Midbrain (tissue), 1 donor: ENCODE results near the gene NGB.
"Not testable (repeated sequence)": the region's sequence is repeated elsewhere in the genome, so short reads cannot be mapped to it uniquely, and the experiment has no call there.

Experiments used
- DNase-seq: peaks from one replicate; lab custom pipeline; 2025; lab: John Stamatoyannopoulos, UW

Gene NGB, protein sequence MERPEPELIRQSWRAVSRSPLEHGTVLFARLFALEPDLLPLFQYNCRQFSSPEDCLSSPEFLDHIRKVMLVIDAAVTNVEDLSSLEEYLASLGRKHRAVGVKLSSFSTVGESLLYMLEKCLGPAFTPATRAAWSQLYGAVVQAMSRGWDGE

DNA sequence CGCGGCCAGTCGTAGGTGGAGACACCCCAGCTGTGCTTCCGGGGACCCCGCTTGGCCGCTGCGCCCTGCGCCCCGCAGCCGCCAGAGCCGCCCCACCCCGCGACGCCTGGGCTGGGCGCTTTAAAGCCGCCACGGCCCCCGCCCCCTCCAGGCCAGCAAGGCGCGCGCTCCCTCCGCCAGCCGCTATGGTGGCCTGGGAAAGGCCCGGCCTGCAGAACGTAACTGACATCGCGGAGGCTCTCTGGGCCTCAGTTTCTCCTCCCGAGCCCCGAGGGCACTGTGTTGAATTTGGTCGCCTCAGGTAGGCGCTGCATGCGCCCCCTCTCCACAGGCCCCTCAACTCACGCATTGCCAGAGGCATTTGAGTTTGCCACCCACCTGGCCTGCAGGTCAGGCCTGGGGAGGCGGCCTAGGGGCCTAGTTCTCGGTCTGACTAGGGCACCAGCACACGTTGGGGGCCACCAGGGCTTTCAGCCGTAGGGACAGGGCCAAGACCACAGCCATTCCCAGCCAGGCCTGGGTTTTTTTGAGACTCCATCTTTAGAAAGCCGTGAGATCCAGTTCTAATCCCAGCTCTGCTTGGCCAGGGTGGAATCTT, at the start of gene NGB:
NGB (minus strand) TSS at position 94 of the 598 bp plus-strand sequence. CDS start 269 bp downstream, outside the sequence.
- no peak for DNase-seq

DNA sequence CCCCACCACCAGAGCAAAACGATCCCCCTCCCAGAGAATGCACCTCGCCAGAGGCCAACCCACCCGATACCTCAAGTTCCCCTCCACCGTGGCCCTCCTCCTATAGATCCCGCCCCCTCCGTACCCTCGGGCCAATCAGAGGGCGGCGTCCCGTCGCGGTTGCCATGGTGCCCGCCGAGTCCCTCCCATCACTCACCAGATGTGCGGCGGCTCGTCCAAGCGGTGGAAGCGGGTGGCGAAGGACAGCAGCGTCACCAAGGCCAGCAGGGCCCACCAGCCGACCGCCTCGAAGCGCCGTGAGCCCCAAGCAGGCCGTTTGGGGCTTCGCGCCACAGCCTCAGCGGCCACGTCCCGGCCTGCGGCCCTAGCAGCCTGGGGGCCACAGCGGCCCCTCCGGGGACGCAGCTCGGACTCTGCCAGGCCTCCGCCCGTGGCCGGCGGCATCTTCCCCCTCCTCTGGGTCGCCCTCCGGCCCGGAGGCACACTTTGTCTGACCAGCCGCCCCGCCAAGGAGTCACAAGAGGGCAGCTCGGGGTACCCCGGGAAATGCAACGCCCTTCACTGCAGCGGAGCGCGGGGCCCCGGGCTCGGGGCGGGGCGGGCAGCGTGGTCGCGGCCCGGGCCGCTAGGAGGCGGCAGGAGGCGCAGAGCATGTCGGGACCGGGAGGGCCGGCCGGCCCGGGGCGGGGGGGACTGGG, 49.4 kb upstream of the NGB start, which contains the start of gene POMT2:
POMT2 (minus strand) TSS at position 646 of the 698 bp plus-strand sequence; CDS start at position 444, 202 bp downstream.
- peak; percentile 92 for DNase-seq

DNA sequence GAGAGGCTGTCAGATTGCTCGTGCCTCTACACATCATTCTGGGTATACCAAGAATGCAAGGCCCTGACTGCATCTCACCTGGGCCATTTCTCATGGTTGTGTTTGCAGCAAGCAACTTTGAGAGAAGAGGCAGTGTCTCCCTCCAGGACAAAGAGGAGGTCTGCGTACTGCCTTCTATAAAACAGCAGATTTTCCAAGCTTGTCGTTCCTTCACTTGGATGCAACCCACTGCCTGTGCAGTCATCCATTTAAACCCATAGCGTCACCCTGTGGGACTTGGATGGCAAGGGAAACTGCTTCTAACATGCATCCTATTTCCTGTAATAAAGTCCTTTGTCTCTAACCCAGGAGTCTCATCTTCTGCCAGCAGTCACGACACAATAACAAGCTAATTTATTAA, 48.4 kb upstream of the NGB start:
- peak; percentile 19 for DNase-seq

DNA sequence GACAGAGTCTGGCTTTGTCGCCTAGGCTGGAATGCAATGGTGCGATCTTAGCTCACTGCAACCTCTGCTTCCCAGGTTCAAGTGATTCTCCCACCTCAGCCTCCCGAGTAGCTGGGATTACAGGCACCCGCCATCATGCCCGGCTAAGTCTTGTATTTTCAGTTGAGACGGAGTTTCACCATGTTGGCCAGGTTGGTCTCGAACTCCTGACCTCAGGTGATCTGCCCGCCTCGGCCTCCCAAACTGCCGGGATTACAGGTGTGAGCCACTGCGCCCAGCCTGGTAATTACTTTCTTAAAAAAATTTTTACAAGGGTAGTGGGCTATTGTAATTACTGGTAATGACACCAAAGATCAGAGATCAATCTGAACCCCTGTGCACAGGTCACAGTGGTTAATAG, 47.8 kb upstream of the NGB start:
- DNase-seq = not testable (repeated sequence)

DNA sequence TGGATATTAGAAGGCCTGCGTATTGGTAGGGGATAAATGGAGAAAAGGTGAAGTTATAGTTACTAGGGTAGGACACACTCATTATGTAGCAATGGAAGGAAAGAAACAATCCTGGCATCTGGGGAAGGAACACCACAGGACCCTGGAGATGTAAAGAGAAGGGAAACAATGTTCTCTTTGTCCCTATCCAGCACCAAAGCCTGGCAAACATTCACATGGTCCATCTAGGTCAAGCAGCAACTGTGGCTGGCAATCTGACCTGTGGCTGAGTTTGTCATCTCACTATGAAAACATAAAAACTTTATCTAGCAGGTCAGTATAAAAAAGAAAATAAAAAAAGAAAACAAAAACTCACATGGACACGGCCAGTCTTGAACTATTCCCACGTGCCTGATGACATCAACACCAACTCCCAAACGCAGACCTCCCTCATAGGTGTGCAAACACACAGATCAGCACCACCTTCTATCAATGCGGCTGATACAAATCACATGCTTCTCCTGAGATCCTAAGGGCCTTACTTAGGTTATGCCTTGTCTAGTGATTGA, 47.1 kb upstream of the NGB start:
- peak; percentile 60 for DNase-seq

DNA sequence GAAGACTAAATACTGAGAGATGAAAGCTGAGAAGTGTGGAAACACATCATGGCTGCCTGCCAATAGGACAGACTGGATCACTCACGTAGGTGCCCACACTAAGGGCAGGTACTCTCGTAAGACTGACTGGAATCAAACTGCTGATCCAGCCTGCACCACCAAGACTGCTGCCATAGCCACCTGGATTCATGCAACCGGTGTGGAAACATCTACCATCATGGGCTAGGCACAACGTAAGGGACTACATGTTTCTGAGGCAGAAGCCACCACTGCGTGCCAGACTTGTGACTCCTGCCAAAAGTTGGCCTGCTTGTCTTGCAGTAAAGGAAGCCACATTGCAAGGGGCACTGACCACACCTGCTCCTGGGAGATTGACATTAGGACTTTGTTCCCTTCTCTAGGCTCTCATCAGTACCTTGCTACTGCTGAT, 45.9 kb upstream of the NGB start:
- no peak for DNase-seq

DNA sequence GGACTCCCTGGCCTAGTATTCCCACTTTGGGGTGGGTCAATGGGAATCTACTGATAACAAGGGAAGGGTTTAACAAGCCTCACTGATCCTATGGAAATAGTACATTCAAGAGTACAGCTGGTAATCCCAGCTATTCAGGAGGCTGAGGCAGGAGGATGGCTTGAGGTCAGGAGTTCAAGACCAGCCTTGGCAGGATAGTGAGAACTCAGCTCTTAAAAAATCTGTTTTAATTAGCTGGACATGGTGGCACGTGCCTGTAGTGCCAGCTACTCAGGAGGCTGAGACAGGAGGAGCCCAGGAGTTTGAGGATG, 45.1 kb upstream of the NGB start:
- no peak for DNase-seq

DNA sequence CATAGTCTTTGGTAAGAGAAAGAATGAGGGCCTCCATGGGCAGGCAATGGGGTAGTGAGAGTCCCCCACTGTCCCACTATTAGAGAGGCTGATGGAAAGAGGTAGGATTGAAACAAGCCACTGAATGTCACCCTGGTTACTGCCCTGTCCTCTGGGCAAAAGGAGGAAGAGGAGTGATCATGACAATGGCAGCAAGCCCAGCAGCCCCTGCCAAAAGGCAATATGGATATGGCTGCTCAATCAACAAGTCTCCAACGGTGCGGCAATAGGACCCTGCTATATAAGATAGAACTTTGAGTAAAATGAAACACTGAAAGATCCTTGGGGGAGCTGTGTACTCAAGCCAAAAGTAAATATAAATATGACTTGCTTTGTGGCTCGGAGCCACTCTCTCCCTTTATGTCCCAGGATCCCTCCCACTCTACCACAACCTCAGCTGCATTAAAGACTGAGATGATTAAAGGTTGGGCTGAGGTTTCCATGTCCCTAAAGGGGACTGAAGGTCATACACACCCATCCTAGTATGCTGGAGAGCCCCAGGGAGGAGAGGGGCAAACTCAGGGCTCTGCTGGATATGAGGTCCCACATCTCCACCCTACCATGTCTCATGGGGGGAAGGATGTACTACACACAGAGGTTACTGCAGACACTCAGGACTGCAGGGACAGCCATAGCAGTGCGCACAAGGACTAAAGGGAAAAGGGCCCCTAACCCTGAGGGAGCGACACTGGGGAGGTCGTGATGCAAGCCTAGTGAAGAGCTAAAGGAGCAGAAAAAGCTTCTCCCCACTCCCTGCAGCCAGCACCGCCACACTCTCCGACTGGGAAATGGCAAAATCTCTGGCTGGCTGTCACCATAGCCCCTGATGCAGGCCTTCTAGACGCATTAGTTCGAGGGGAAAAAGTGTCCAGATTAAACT, 43.8 kb upstream of the NGB start:
- DNase-seq = peak; percentile 40

DNA sequence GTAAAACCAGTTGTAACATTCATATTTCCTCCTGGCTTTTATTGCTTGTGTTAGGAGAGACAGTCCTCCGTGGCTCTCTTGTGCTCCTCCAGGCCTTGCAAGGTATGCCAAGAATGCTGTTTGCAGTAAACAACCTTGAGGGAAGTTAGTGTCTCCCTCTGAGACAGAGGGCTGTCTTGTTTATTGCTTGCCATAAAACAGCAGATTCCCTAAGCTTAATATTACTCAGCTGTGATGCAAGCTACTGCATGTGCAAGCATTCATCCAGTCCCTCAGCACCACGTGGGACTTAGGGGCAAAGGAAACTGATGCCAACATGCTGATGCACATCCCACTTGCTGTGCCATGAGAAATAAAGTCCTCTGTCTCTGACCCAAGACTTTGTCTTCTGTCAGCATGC, 43.0 kb upstream of the NGB start:
- peak; percentile 43 for DNase-seq

DNA sequence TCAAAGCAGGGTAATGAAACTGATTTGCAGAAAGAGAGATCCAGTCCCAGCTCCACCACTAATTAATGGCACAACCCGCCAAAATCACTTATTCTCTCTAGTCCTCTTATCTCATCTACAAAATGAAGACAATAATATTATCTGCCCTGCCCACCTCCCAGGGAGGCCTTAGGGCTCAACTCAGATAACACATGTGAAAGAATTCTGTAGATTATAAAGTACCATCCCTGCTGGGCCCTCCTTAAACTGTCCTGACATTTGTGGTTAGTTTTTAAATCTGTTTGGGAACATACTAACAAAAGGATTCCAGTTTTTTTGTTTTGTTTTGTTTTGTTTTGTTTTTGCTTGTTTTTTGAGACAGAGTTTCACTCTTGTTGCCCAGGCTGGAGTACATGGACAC, 42.4 kb upstream of the NGB start:
- no peak for DNase-seq

DNA sequence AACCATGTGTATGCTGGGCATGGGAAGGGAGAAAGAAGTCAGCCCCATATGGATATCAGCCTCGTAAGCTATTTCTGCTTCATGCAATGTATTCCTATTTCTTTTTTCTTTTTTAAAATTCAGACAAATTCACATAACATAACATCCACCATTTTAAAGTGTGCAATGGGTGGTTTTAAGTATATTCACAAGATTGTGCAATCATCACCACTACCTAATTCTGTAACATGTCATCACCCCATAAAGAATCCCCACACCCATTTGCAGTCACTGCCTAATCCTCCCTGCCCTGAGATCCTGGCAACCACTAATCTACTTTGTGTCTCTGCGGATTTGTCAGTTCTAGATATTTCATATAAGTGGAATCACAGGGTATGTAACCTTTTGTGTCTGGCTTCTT, 40.2 kb upstream of the NGB start:
- no peak for DNase-seq

DNA sequence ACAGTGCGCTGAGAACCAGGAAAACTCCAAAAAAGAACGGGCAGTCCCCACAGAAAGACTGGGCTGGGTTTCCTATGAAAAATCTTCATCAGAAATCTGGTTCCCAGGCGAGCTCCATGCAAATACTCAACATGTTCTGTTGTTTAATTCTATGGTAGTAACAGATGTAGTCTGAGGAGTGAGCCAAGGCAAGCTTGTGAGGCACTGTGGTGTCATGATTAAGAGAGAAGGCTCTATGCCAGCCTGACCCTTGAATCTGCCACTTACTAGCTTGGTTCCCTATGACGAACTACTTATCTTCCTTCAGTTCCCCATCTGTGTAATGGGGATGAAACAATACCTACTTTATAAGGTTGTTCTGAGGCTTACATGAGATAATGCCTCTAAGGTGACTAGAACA, 39.0 kb upstream of the NGB start:
- no peak for DNase-seq

DNA sequence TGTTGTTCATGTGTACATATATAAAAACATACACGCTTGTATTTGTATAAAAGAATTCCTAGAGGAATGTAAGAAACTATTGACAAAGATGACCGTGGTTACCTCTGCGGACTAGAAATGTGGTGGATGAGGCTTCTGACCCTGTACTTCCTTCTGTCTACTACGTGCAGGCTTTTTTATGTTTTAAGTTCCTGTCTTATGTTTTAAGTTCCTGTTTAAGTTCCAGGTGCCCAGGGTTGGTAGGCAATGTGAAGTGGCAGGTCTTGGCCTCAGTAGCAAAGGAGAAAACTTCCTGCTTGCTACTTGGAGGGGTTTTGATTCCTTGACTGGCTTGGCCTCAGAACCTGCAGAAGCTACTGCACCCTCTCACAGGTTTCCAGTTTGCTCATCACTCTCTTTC, 38.1 kb upstream of the NGB start:
- no peak for DNase-seq

DNA sequence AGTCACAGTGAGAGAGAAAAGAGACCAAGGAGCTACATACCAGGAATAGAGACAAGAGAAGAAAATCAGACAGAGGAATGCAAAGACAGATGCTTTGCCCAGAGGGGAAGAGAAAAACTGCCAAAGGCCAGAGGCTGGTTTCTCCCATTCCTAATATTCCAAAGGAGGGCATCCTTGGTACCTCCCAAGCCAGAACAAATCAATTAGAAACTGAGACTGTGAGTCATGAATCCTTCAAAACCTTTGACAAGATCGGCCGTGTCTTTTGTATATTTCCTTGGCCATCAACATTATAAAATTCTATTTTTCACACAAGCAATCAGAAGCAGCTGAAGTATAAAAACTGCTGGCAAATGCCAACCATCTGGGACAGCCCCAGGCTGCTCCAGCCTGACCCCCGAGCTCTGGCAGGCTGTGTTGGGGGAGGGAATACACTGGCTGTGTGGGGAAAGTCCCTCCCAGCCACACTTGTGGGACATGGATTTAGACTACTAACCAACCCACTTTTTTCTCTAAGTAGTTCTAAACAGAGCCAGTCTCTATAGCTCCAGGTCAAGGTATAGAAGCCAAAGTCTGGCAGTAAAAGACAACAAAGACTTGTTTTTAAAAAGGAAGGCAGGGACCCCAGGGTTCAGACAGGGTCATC, 36.0 kb upstream of the NGB start:
- peak; percentile 79 for DNase-seq

DNA sequence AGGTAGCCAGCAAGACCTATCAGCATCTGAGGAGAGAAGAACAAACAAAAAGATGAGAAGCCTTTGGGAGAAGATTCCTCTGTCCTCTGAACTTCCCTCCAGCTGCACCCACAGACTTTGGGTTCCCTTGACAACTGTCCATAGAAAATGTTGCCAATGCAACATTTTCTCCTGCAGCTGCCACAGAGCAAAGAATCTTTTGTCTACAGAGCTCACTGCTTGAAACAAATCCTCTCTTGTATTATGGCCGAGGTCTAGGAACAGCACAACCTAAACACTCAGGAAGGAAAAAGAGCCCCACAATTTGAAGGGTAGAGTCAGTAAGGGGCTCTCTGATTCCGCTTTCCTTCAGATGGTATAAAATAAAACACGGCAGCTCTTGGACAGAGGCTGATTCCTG, 35.4 kb upstream of the NGB start:
- DNase-seq = peak; percentile 87

DNA sequence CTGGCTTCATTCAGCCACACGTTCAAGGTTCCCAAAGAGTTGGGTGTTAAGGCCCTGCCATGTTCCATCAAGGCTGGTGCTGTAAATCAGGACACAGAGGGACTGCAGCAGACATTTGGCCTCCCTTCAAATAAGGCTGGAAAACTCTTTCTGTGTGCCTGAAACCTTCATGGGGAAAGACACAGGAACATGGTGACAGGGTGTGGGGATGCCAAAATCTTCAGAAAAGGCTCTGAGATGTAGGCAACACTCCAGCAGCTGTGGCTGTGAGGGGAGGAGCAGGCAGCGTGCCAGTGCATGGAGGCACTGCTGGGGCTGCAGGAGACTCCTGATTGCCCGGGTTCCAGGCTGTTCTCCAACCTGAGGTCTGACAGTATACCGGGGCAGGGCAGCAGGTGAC, 34.7 kb upstream of the NGB start:
- peak; percentile 61 for DNase-seq

DNA sequence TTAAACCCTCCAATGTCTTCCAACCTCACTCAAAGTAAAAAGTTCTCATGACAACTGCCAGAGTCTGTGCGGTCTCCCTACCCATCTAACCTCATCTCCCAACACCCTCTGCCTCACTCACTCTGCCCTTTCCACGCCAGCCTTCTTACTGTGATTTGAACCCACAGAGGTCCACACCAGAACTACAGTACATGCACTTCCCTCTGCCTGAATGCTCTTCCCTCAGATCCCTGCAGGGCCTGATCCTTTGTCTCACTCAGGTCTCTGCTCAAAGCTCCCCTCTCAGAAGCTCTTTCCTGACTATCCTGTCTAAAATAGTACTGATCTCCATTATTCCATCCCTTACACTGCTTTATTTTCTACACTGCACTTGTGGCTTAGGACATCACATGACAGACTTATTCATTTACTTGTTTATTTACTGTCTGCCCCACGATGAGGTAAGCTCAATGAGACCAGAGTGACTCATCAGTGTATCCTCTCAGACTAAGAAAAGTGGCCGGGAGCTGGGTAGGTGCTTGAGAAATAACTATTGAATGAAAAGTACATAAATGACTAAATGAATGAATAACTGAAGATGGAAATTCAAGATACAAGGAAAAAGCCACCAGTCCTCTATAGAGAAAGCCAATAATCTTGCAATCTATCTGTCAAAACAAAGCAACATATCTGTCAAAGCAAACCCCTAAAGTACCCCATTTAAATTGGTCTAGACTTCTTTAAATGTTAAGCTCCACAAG, 32.6 kb upstream of the NGB start:
- peak; percentile 62 for DNase-seq

DNA sequence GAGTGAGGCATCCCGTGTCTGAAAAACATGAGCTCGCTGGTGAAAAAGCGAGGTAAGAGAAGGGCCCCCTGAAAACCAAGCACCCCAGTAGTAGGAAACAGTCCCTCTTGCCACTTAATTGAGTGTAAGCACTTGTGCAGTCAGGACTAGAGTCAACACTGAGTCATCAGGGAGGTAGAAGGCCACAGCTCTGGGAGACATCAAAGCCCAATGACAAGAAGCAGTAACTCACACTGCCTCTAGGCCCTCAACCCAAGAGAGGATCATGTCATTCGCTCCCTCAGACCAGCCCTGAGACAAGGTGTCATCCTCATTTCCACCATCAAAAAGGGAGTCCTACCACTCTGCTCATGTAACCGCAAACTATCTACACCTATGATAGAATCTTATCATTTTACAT, 31.9 kb upstream of the NGB start:
- no peak for DNase-seq

DNA sequence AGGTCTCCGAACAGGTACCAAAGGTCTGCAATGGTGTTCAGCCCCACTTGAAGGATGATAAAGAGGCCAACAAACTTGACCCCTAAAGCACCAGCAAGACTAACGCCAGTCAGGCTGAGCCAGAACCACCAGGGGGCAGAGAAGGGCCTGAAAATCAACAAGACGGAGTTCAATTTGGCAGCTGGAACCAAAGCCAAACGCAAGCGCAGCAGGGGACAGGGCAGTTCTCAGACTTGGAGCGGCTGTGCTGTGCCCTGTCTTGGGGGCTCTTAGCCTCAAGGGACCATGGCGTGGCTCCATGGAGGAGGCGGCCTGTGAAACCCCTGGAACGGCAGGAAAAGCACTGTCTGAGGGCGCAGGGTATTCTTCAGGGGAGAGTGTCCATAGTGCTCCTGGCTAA, 30.1 kb upstream of the NGB start:
- DNase-seq = peak; percentile 91

DNA sequence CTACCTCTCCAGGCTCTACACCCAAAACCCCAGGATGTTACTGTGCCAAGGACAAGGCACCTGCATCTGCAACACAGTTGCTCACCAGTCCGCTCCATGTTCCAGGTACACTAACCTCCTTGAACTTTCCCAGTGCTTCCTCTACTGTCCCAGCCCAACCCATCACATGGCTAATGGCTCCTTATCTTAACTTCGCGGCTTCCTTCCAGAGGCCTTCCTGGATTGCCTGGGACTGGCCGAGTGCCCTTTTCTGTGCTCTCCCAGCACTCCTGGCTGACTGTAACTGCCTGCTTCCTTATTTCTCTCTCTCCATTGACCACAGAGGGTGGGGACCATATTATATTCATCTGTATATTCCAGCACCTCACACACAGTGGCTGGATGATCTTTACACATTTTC, 28.8 kb upstream of the NGB start:
- DNase-seq = no peak

DNA sequence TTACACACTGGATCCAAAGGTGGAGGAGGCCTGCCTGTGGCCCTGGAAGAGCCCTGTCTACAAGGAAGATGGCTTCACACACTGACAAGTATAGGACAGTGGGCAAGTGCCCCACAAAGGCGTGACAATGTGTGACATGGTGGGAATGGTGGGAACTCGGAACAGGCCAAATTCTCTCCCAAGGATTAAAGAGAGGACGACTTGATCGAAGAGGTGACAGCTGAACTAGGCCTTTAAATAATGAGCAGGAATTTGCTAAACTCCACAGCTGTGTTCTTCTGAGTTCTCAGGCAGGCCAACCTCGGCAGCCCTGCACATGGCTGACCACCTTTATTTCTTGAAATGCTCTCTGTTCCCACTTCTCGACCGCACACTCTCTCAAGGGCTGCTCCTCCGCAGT, 25.9 kb upstream of the NGB start:
- no peak for DNase-seq
